NCI-H2107 (cell line): Measurements from ENCODE around the gene TSPAN13.
"Not testable (repeated sequence)": the region's sequence is repeated elsewhere in the genome, so short reads cannot be mapped to it uniquely, and the experiment has no call there.

Experiments
- DNase-seq: peaks from one replicate; lab custom pipeline; 2025; lab: John Stamatoyannopoulos, UW

TSPAN13 gene

DNA sequence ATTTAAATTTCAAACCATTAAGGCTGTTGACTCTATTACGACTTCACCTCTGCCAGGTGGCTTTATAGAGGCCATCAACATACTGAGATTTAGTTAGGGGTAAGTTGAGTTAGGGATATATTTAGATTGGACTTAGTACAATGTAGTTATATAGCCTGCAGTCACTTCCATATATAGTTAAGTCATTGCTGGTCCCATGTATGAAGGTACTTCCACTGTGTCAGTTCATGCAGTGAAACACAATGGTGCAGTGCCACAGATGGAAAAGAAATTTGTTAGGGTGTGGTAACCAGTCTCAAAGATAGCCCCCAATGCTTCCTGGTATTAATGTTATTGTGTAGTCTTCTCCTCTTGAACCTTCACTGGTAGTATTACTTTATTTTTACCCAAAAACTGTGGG lies 12.6 kb upstream of the TSPAN13 start:
- no peak for DNase-seq

DNA sequence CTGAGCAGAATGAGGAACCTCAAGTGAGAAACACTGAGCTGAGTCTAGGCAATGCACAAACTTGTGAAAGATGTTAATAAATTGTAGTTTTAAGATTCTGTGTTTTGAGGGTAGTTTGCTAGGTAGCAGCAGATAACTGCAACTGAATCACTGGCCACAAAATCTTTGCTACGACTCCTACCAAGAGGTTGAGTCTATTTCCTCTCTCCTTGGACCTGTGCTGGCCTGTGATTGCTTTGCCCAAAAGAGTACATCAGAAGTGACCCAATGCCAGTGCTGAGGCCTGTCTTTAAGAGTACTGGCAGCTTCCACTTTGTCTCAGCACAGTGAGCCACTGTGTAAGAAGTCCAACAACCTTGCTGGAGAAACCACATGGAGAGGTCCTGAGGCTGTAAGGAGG lies 11.9 kb upstream of the TSPAN13 start:
- DNase-seq = no peak

GRCh38 chr7:16742547-16742946 lies 11.0 kb upstream of the TSPAN13 start:
- DNase-seq = no peak

DNA sequence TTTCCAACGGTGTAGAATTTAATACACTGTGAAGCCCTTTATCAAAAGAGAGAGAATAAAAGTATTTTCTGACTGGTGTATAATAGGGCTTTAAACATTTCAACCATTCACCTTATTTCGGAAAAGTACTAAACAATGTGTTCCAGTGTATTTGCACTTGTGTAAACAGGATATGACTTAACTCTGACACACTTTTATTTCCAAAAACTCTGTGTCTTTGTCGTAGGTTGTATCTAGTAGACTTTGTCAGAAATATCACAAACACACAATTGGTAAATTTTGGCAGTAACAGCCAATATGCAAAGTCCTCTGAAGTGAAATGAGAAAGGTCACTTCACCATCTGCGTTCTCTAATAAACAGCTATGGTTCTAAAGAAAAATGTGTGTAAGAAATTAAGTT lies 10.3 kb upstream of the TSPAN13 start:
- DNase-seq = no peak

DNA sequence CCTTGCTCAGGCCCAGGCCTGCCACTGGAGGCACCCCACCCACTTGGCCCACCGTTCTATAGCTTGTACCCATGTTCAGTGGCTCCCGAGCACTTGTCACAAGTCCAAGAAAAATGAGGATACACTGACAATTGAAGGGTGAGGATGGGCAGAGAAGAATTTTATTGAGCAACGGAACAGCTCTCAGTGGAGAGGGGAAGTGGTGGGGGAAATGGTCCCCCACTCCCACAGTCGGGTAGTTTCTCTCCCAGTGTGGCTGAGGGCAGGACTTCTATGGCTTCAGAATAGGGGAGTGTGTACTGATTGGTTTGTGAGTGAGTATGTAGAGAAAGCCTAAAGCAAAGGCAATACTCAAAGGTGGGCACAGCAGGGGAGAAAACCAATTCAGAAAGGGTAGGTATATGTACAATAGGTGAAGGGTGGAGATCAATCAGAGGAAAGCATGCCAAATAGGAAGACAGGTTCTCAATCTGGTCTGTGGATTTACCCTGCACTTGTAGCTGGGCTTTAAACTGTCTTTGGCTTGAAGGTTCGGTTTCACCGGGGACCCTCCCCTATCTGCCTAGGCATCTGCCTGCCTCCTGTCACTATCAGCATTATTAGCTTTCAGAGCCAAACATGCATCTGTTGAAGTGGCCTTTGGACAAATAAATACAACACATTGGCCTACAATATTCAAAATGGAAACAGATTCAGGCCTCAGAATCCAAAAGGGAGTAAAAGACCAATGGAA lies 8.9 kb upstream of the TSPAN13 start:
- no peak for DNase-seq

- DNase-seq = no peak
Measured at GRCh38 chr7:16745645-16746044, 7.9 kb upstream of the TSPAN13 start.

- DNase-seq = no peak
Measured at GRCh38 chr7:16747102-16747501, 6.5 kb upstream of the TSPAN13 start.

- no peak for DNase-seq
Measured at GRCh38 chr7:16753932-16754855, 639 bp downstream of the TSPAN13 start.

- DNase-seq = peak; percentile 24
Measured at GRCh38 chr7:16754856-16755317, 1.3 kb downstream of the TSPAN13 start.

- DNase-seq = no peak
Measured at GRCh38 chr7:16755397-16755796, 1.8 kb downstream of the TSPAN13 start.

- no peak for DNase-seq
Measured at GRCh38 chr7:16758036-16758435, 4.5 kb downstream of the TSPAN13 start.

DNA sequence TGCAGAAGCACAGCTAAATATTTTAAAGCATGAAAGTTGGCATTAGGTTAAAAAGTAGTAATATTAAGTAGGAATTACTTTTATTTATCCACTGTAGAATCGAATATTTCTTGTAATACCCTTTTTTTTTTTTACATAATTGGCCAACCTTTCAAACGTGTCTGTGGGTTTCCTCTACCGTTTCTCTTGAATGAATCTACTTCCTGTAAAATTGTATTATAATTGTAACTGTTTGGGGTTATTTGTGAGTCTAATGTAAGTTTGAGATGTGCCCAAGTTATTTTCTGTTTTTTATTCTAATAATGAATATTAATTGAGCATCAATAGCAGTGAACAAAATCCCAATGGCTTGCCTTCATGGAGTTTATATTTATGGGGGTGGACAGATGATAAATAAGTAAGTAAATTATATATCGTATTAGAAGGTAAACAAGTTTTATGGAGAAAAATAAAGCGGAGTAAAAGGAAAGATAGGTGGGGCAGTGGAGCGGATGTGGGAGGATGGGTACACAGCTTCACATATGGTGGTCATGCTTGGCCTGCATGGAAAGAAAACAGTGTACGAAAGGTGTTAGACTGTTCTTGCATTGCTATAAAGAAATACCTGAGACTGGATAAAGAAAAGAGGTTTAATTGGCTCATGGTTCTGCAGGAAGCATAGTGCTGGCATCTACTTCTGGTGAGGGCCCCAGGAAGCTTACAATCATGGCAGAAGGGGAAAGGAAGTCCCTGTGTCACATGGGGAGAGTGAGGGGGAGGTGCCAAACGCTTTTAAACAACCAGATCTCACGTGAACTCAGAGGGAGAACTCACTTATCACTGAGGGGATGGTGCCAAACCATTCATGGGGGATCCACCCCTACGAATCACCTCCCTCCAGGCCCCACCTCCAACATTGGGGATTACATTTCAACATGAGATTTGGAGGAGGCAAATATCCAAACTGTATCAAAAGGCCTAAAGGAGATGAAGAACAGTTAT lies 5.4 kb downstream of the TSPAN13 start:
- DNase-seq = no peak

GRCh38 chr7:16759840-16760239 lies 6.3 kb downstream of the TSPAN13 start:
- DNase-seq = no peak

DNA sequence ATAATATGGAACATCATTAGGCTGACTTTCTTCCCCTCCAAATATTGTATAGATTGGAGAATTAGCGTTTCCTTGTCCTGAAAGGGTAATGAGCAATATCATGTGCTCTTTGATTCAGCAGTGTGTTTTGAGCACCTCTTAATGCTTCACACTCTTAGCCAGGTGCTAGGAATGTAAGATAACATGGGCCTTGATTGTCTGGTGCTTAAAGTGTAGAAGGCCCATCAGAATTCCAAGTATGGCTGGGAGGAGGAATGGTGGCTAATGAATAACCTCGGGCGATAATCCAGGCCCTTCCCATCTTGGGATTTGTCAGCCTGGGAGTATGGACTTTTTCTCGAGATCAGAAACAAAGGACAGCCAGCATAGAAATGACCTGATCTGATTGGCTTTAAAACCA lies 8.6 kb downstream of the TSPAN13 start:
- no peak for DNase-seq

- no peak for DNase-seq
Measured at GRCh38 chr7:16764942-16765341, 11.4 kb downstream of the TSPAN13 start.

DNA sequence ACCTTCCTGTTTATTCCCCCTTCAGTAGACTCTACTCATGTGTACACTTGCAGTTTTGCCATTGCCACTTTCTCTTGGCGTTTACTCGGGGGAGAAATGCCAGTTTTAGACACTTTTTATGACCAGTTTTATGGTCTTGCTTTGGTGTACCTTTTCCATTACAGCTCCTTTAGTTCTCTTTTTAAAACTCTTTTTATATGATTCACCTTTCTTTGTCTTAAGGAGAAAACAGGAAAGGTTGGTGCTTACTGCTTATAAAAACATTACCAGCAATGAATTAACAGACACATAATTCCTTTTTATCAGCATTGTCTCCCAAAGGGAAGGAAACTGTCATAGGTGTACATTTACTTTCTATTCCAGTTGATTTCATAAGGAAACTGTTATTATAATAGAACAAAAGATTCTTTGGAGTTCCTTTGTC lies 11.9 kb downstream of the TSPAN13 start:
- no peak for DNase-seq

DNA sequence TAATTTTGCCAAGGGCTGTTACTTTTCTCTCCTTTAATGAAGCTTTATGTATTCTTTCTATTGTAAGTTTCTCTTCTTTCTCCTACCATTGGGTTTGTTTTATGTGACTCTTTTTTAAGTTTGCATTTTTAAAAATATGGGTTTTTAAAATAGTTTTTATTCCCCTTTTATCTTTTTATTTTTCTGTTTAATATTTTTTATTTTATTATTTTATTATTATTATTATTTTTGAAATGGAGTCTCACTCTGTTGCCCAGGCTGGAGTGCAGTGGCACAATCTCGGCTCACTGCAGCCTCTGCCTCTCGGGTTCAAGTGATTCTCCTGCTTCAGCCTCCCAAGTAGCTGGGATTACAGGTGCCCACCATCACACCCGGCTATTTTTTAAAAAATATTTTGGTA lies 16.4 kb downstream of the TSPAN13 start:
- DNase-seq = not testable (repeated sequence)

DNA sequence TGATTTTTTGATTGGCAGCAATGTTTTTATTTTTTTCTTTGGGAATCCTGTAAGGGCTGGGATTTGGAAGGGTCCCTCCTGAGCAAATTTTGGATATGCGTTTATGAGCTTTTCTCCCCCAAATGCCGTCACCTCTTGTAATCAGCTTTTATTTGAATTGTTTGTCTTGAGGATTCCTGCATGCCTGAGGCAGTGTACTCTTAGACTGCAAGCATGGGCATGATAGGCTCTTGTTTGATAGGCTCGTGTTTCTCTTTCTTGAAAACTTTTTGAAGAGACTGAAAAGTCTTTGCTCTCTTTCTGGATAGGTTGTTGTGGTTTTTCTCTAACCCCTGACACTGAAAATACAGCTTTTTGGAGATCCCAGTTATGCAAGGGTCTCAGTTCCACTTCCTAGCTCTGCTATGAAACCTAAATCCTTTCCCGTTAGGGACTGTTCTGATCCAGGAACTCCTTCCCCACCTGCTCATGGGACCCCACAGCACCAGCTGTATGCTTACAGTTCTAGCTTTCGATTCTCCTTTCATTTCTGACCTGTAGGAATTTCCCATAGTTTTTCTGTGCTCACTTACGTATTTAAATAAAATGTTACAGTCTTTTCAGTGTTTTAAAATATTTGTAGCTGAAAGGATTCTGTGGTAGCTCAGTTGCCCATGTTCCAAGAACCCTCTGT lies 17.2 kb downstream of the TSPAN13 start:
- DNase-seq = no peak

- no peak for DNase-seq
Measured at GRCh38 chr7:16773326-16773725, 19.8 kb downstream of the TSPAN13 start.

DNA sequence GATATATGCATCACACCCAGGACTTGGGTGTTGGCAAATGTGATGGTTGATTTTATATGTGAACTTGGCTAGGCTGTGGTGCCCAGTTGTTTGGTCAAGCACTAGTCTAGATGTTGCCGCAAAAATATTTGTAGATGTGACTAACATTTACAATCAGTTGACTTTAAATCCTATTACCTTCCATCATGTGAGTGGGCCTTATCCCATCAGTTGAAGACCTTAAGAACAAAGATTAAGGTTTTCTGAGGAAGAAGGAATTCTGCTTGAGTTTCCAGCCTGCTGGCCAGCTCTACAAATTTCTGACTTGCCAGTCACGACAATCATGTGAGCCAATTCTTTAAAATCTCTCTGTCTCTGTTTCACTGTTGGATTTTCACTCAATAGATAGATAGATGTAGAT lies 20.3 kb downstream of the TSPAN13 start:
- no peak for DNase-seq

DNA sequence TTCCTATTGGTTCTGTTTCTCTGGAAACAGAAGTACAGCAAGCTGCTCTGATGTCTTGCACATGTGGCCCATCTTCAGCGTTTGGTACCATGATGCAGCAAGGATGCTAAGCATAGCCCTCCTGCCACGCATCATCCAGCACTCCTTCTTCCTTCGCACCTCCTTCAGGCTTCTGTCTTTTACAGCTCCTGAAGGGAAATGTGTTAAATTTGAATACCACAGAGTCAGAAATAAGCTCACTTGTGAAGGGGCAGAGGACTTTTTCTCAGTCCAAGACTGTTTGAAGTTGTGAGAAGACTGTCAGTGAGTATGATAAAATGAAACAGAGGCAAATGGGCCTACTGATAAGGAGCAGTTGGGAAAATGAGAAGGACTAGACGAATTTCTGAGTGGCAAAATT lies 20.7 kb downstream of the TSPAN13 start:
- DNase-seq = no peak
